Measurements from ENCODE around the gene DHX57.
"Not testable (repeated sequence)": the region's sequence is repeated elsewhere in the genome, so short reads cannot be mapped to it uniquely, and the experiment has no call there.

DHX57 gene

GRCh38 chr2:38829971-38830370, 45.8 kb downstream of the DHX57 start:
- no peak for TF ChIP-seq CTCF (IDR thresholded peaks at IDR 0.05; ENCODE audit: borderline replicate concordance, control extremely low read depth, extremely low read depth, insufficient read depth, missing control alignments)
- in situ Hi-C loops (cut with MboI; ENCODE audit: low sequenced_read_pairs, unreplicated experiment), result no loop called here
- DNase-seq (ENCODE audit: low spot score), result no peak

- in situ Hi-C loops (cut with MboI; ENCODE audit: low sequenced_read_pairs, unreplicated experiment), result no loop called here
- TF ChIP-seq CTCF (IDR thresholded peaks at IDR 0.05; ENCODE audit: borderline replicate concordance, control extremely low read depth, extremely low read depth, insufficient read depth, missing control alignments), result no peak
- DNase-seq (ENCODE audit: low spot score), result no peak
Observed at GRCh38 chr2:38828460-38828859, 47.3 kb downstream of the DHX57 start.

- in situ Hi-C loops (cut with MboI; ENCODE audit: low sequenced_read_pairs, unreplicated experiment), result not testable (repeated sequence)
- peak; percentile 21 for DNase-seq (ENCODE audit: low spot score)
Observed at GRCh38 chr2:38827539-38828145, 48.1 kb downstream of the DHX57 start.

GRCh38 chr2:38825956-38826355, 49.8 kb downstream of the DHX57 start:
- in situ Hi-C loops (cut with MboI; ENCODE audit: low sequenced_read_pairs, unreplicated experiment), result no loop called here
- no peak for TF ChIP-seq CTCF (IDR thresholded peaks at IDR 0.05; ENCODE audit: borderline replicate concordance, control extremely low read depth, extremely low read depth, insufficient read depth, missing control alignments)
- DNase-seq (ENCODE audit: low spot score), result no peak

GRCh38 chr2:38824906-38825305, 50.8 kb downstream of the DHX57 start:
- in situ Hi-C loops (cut with MboI; ENCODE audit: low sequenced_read_pairs, unreplicated experiment), result no loop called here
- no peak for TF ChIP-seq CTCF (IDR thresholded peaks at IDR 0.05; ENCODE audit: borderline replicate concordance, control extremely low read depth, extremely low read depth, insufficient read depth, missing control alignments)
- no peak for DNase-seq (ENCODE audit: low spot score)

- in situ Hi-C loops (cut with MboI; ENCODE audit: low sequenced_read_pairs, unreplicated experiment), result no loop called here
- TF ChIP-seq CTCF (IDR thresholded peaks at IDR 0.05; ENCODE audit: borderline replicate concordance, control extremely low read depth, extremely low read depth, insufficient read depth, missing control alignments), result no peak
- no peak for DNase-seq (ENCODE audit: low spot score)
Observed at GRCh38 chr2:38823386-38823785, 52.3 kb downstream of the DHX57 start.

GRCh38 chr2:38818565-38818964, 57.2 kb downstream of the DHX57 start:
- no peak for TF ChIP-seq CTCF (IDR thresholded peaks at IDR 0.05; ENCODE audit: borderline replicate concordance, control extremely low read depth, extremely low read depth, insufficient read depth, missing control alignments)
- in situ Hi-C loops (cut with MboI; ENCODE audit: low sequenced_read_pairs, unreplicated experiment), result no loop called here
- DNase-seq (ENCODE audit: low spot score), result no peak
